Glomerular visceral epithelial cell (primary cell): ENCODE results near the gene GAP43.

Source experiments
- DNase-seq: peaks from one replicate; pipeline ENCODE4 v3.0.0-alpha.2; 2016; ENCODE audit errors: extremely low spot score

GAP43 gene

DNA sequence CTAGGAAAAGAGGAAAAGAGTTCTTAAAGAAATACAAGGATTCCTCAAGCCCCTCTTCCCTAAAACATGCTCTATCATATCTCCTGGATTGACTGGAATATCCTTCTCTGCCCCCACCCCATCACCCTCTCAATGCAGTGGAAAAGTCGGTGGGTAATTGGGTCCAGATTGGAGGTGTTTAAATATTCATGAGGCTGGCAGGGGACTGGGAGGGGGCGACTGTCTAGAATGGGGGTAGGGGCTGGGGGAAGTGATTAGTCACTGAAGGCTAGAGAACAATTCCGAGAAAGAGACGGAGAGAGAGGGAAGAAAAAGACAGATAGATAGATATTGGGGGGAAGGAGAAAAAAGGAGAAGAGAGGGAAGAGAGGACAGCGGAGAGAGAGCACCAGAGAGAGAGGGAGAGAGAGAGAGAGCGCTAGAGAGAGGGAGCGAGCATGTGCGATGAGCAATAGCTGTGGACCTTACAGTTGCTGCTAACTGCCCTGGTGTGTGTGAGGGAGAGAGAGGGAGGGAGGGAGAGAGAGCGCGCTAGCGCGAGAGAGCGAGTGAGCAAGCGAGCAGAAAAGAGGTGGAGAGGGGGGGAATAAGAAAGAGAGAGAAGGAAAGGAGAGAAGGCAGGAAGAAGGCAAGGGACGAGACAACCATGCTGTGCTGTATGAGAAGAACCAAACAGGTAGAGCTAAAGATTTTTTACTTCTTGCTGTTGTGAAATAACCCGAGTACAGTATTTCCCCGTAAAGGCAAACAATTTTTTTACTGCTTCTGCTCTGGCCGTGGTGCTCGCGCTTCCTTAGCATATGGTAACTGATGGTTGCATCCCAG is at the start of gene GAP43:
TSS of gene GAP43 (plus strand) at position 467 of the 825 bp plus-strand sequence. CDS start at position 647, 180 bp downstream.
- DNase-seq: peak; percentile 47

DNA sequence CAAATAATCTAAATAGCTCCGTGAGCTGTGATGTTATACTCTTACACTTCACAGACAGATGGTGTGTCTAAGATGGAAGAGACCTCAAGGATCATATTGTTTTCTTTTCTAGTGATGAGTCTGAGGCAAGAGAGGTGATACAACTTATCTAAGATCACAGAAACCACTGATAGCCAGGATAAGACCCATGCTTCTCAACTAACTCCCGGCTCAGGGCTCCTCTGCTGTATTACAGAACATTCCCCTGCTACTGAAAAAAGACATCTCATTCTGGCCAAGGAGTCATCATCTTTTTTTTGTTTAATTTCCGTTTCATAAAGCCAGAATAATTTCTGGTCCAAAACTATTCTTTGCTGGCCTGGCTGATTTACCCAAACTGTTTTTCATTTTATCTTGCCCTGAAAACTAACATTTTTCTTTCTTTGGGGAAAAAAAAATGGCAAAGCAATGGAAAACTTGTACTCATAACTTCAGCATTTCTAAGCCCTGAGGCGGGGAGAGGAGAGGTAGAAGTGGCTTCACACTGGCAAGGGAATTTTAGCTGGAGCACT is 46.9 kb upstream of the GAP43 start:
- DNase-seq: no peak

- no peak for DNase-seq
These were observed 46.3 kb upstream of the GAP43 start for GRCh38 chr3:115577000-115577399.

- DNase-seq: no peak
These were observed 45.0 kb upstream of the GAP43 start for GRCh38 chr3:115578331-115578730.

GRCh38 chr3:115580566-115580965 is 42.7 kb upstream of the GAP43 start:
- no peak for DNase-seq

- no peak for DNase-seq
These were observed 41.8 kb upstream of the GAP43 start for GRCh38 chr3:115581362-115582135.

GRCh38 chr3:115588201-115589115 is 34.9 kb upstream of the GAP43 start:
- no peak for DNase-seq

DNA sequence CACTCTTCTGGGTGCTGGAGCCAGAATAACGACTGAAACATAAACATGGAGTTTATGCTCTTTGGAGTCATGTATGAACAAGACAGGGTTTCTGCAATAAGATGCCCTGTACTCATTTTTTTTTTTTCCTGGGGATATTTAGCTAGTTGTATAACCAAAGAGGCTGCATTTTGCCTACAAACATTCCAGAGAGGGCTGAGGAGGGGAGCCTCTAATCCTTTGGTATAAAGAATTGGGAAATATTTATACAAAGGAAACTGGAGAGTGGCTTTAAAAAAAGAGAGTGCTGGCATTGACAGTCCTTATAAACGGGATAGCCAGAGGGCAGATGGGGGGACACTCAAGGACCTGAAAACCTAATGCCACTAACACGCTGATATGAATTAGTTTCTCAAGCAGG is 32.4 kb upstream of the GAP43 start:
- DNase-seq: no peak

GRCh38 chr3:115595611-115596275 is 27.6 kb upstream of the GAP43 start:
- peak; percentile 51 for DNase-seq

DNA sequence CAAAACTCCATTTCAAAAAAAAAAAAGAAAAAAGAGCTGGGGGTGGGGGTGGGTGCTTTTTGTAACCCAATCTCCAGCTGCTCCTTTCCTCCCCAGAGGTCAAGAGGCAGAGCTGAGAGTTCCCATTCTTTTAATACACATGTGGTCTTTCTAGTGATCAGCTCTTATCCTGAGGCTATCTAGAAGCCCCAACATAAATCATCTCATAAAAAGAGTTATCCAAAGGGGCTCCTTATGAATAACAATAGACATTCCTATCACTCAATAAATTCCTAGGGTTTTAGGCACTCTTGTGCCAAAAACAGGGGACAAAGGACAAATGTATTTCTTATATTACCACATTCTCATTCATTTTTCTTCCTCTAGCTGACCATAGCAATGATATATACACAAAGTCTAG is 25.1 kb upstream of the GAP43 start:
- DNase-seq: no peak

DNA sequence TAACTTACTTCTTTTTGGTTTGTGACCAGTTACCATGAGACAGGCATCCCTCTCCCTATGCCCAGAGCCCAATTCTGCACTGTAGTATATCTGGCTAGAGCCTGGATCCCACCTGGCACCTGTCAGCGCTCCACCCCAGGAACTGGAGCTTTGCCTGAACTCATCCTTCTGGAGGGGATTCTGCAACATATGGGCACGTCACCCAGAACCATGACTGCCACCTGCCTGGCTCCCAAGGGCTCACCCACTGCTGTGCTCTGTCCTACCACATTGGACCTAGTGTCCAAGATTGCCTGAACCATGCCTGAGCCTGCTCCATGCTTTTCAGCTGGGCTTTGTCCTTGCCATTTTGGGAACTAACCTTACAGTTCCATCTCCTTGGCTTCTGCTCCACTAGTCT is 21.1 kb upstream of the GAP43 start:
- no peak for DNase-seq

- no peak for DNase-seq
These were observed 11.7 kb upstream of the GAP43 start for GRCh38 chr3:115611630-115612029.

- peak; percentile 53 for DNase-seq
These were observed 8.1 kb upstream of the GAP43 start for GRCh38 chr3:115615001-115615814.

- no peak for DNase-seq
These were observed 6.8 kb upstream of the GAP43 start for GRCh38 chr3:115616461-115616860.

GRCh38 chr3:115617591-115617990 is 5.7 kb upstream of the GAP43 start:
- DNase-seq: no peak

DNA sequence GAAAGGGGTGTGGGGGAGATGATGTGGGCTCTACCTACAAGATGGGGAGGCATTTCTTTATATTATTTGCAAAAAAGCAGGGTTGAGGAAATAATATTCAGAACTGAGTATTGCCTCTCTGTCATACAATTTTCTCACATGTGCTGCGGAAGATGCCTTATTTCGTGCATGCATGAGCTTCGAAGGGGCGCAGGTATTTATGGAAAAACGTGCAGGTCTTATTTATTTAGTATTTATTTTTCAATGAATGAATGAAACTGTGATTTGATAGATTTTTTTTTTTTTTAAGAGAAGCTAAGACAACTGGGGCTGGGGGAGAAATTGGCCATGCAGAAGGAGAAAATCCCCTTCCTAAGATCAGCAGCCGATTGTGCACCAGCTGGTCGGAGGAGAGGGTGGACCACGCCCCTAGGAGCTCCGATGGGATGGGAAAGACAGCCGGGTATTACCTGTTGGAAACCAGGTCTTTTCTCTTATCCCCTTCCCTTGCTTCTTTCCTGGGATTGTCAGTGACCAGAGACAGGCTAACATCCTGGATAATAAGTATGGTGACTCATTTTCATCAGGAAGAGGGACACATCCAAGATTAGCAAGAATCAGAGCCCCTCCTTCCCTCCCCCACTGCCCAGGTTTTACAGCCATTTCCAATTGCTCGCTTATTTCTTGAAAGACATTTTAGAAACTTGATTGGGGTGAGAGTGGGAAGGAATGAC is 875 bp downstream of the GAP43 start:
- no peak for DNase-seq

GRCh38 chr3:115624901-115625300 is 1.6 kb downstream of the GAP43 start:
- no peak for DNase-seq

DNA sequence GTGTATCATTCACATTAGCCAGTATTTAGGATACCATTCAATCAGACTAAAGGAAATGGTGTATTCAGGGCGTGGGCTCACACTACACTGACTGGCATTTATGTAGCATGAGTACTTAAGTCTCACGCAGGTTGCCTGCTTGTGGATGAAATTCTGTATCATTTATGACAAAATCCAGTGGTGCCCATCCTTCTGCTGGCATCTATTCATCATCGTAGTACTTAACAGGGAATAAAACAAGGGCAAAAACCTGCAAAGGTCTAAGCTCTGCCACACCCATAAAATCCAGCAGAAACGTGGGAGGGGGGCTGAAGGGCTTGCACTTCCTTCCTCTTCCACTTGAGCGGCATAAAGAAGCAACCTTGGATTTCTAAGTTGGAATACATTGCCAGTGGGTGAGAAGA is 2.7 kb downstream of the GAP43 start:
- no peak for DNase-seq

DNA sequence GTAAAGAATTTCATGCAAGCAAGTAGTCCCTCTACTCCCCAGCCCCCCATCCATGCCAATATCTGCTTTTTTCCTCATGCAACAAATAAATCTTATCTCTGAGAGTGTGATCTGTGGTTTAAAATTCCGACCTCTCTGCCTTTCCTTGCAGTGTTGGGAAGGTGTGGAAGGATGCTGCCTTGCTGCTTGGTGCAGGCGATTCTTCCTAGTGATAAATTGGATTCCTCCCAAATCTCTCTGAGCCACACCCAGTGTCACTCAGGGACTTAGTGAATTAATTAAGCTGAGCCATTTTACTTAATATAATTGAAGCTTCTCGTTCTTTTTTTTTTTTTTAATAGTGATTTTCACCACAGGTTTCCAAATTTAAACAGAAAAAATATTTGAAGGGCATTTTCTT is 3.4 kb downstream of the GAP43 start:
- no peak for DNase-seq
